ENCODE measurements around the gene CEP131. TPM values are rescaled to one million over a fixed set of nuclear protein-coding genes. Genes with fewer than 3 reads are reported as not detected.
A peak's percentile ranks its signal among the peaks of the same experiment; 100 is the strongest.

The CEP131 gene
- total and polyA plus RNA-seq, 3 experiments from 2014 or later, result 6.5 to 13.3 (median 13.2) TPM

- POLR2A ChIA-PET, result interaction anchor here (0.6 kb wide), 1 partner anchor 16 kb away, joined by 5 read pairs; no protein-coding TSS in a partner anchor
- DNase-seq, result no peak
- H3K27ac Mint-ChIP-seq, result peak overlapping the region in 1 of 8 donors; percentile 79
- H3K36me3 Mint-ChIP-seq, result peaks cover 0 to 4% (median 0%) of the 10 kb centered on the region in 3 donors
- no peaks in the 10 kb centered on the region for H3K27me3 Mint-ChIP-seq
- H3K9me3 Mint-ChIP-seq, result no peaks in the 10 kb centered on the region
- Histone ChIP-seq H3K4me1 (ENCODE audit: insufficient read depth, low read length) (no peaks in the 10 kb centered on the region), H3K9me3 (ENCODE audit: low read length) (no peaks in the 10 kb centered on the region), H3K4me3 (ENCODE audit: low read length) (no peak overlapping the region), H3K27ac (ENCODE audit: low read depth, low read length) (no peak overlapping the region), H3K27me3 (ENCODE audit: insufficient read depth, low read length, poor library complexity, severe bottlenecking) (no peaks in the 10 kb centered on the region), H3K36me3 (ENCODE audit: insufficient read depth, low read length) (no peaks in the 10 kb centered on the region)
- H3K4me1 Mint-ChIP-seq, result no peaks in the 10 kb centered on the region
- CTCF ChIA-PET, result no interaction called here
- H3K4me3 Mint-ChIP-seq, result no peak overlapping the region
These were observed 11.9 kb downstream of the CEP131 start for GRCh38 chr17:81210868-81211267.

- no peak for DNase-seq
- H3K27ac ChIP-seq (ENCODE audit: low read depth, low read length), result no peak overlapping the region
- POLR2A ChIA-PET, result interaction anchor here (0.6 kb wide), 1 partner anchor 16 kb away, joined by 5 read pairs; no protein-coding TSS in a partner anchor
- Mint-ChIP-seq H3K27me3 (no peaks in the 10 kb centered on the region), H3K4me3 (no peak overlapping the region), H3K4me1 (no peaks in the 10 kb centered on the region), H3K9me3 (no peaks in the 10 kb centered on the region), H3K27ac (peak overlapping the region in 1 of 8 donors; percentile 24), H3K36me3 (peaks cover 0 to 4% (median 0%) of the 10 kb centered on the region in 3 donors)
- H3K4me1 ChIP-seq (ENCODE audit: insufficient read depth, low read length), result no peaks in the 10 kb centered on the region
- H3K36me3 ChIP-seq (ENCODE audit: insufficient read depth, low read length), result no peaks in the 10 kb centered on the region
- H3K4me3 ChIP-seq (ENCODE audit: low read length), result no peak overlapping the region
- H3K9me3 ChIP-seq (ENCODE audit: low read length), result no peaks in the 10 kb centered on the region
- CTCF ChIA-PET, result no interaction called here
- no peaks in the 10 kb centered on the region for H3K27me3 ChIP-seq (ENCODE audit: insufficient read depth, low read length, poor library complexity, severe bottlenecking)
These were observed 12.3 kb downstream of the CEP131 start for GRCh38 chr17:81210466-81210865.

DNA sequence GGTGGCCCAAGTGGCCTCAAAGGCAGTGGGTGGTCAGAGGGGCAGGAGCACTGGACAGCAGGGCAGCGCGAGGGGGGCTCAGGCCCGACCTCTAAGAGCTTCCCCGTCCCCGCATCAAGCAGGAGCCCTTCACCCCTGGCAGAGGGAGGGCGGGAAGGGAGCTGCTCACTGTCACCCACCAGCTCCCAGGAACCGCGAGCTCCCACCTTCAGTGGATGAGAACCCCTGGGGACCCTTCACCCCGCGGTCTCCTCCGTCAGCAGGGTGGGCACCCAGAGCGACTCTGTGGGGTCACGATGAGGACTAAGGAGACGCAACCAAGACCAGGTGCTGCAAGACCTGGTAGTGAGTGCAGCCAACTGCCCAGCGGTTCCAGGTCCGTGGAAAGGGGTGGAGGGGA is 13.6 kb downstream of the CEP131 start:
- no peak overlapping the region for H3K27ac Mint-ChIP-seq
- ChIA-PET CTCF (no interaction called here), POLR2A (no interaction called here)
- Histone ChIP-seq H3K4me1 (ENCODE audit: insufficient read depth, low read length) (no peaks in the 10 kb centered on the region), H3K4me3 (ENCODE audit: low read length) (no peak overlapping the region), H3K27me3 (ENCODE audit: insufficient read depth, low read length, poor library complexity, severe bottlenecking) (no peaks in the 10 kb centered on the region), H3K36me3 (ENCODE audit: insufficient read depth, low read length) (no peaks in the 10 kb centered on the region), H3K9me3 (ENCODE audit: low read length) (no peaks in the 10 kb centered on the region), H3K27ac (ENCODE audit: low read depth, low read length) (no peak overlapping the region)
- no peaks in the 10 kb centered on the region for H3K9me3 Mint-ChIP-seq
- H3K36me3 Mint-ChIP-seq, result peaks cover 0 to 7% (median 0%) of the 10 kb centered on the region in 3 donors
- no peaks in the 10 kb centered on the region for H3K4me1 Mint-ChIP-seq
- no peak for DNase-seq
- H3K4me3 Mint-ChIP-seq, result no peak overlapping the region
- H3K27me3 Mint-ChIP-seq, result no peaks in the 10 kb centered on the region

GRCh38 chr17:81208651-81209050 is 14.1 kb downstream of the CEP131 start:
- ChIA-PET CTCF (no interaction called here), POLR2A (no interaction called here)
- no peaks in the 10 kb centered on the region for H3K36me3 ChIP-seq (ENCODE audit: insufficient read depth, low read length)
- H3K27me3 Mint-ChIP-seq, result no peaks in the 10 kb centered on the region
- H3K36me3 Mint-ChIP-seq, result peaks cover 0 to 7% (median 0%) of the 10 kb centered on the region in 3 donors
- H3K4me1 ChIP-seq (ENCODE audit: insufficient read depth, low read length), result no peaks in the 10 kb centered on the region
- H3K4me1 Mint-ChIP-seq, result no peaks in the 10 kb centered on the region
- H3K9me3 ChIP-seq (ENCODE audit: low read length), result no peaks in the 10 kb centered on the region
- H3K27ac ChIP-seq (ENCODE audit: low read depth, low read length), result no peak overlapping the region
- H3K4me3 ChIP-seq (ENCODE audit: low read length), result no peak overlapping the region
- DNase-seq, result no peak
- no peak overlapping the region for H3K4me3 Mint-ChIP-seq
- H3K27me3 ChIP-seq (ENCODE audit: insufficient read depth, low read length, poor library complexity, severe bottlenecking), result no peaks in the 10 kb centered on the region
- no peaks in the 10 kb centered on the region for H3K9me3 Mint-ChIP-seq
- no peak overlapping the region for H3K27ac Mint-ChIP-seq

GRCh38 chr17:81207610-81208581 is 14.9 kb downstream of the CEP131 start:
- Histone ChIP-seq H3K9me3 (ENCODE audit: low read length) (no peaks in the 10 kb centered on the region), H3K4me3 (ENCODE audit: low read length) (no peak overlapping the region), H3K27me3 (ENCODE audit: insufficient read depth, low read length, poor library complexity, severe bottlenecking) (no peaks in the 10 kb centered on the region), H3K36me3 (ENCODE audit: insufficient read depth, low read length) (no peaks in the 10 kb centered on the region), H3K4me1 (ENCODE audit: insufficient read depth, low read length) (no peaks in the 10 kb centered on the region), H3K27ac (ENCODE audit: low read depth, low read length) (no peak overlapping the region)
- POLR2A ChIA-PET, result no interaction called here
- no peak for DNase-seq
- H3K27me3 Mint-ChIP-seq, result no peaks in the 10 kb centered on the region
- peaks cover 0 to 10% (median 0%) of the 10 kb centered on the region in 3 donors for H3K36me3 Mint-ChIP-seq
- H3K4me3 Mint-ChIP-seq, result no peak overlapping the region
- peak overlapping the region in 1 of 8 donors; percentile 4 for H3K27ac Mint-ChIP-seq
- H3K9me3 Mint-ChIP-seq, result no peaks in the 10 kb centered on the region
- no peaks in the 10 kb centered on the region for H3K4me1 Mint-ChIP-seq
- CTCF ChIA-PET, result no interaction called here

DNA sequence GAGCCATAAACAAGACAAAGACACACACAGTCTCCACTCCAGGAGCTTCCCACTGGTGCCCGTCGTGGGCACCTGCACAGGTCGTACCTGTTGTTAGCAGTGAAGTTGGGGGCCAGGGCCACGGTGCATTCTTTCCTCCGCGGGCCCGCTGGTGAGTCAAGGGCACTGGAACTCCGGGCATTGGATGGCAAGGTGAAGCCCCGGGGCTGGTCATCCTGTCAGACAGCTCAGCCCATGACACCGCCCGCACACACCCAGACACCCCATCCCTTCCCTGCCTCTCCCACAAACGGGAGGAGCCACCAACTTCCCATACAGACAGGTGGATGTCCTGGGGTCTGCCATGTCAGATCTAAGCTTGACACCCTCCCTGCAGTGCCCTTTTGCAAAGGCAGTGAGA is 16.1 kb downstream of the CEP131 start:
- Mint-ChIP-seq H3K27ac (peak overlapping the region in 1 of 8 donors; percentile 57), H3K4me1 (no peaks in the 10 kb centered on the region), H3K9me3 (no peaks in the 10 kb centered on the region), H3K4me3 (no peak overlapping the region), H3K36me3 (peaks cover 0 to 10% (median 0%) of the 10 kb centered on the region in 3 donors), H3K27me3 (no peaks in the 10 kb centered on the region)
- ChIA-PET CTCF (no interaction called here), POLR2A (no interaction called here)
- Histone ChIP-seq H3K4me3 (ENCODE audit: low read length) (no peak overlapping the region), H3K4me1 (ENCODE audit: insufficient read depth, low read length) (no peaks in the 10 kb centered on the region), H3K36me3 (ENCODE audit: insufficient read depth, low read length) (no peaks in the 10 kb centered on the region), H3K27me3 (ENCODE audit: insufficient read depth, low read length, poor library complexity, severe bottlenecking) (no peaks in the 10 kb centered on the region), H3K9me3 (ENCODE audit: low read length) (no peaks in the 10 kb centered on the region), H3K27ac (ENCODE audit: low read depth, low read length) (no peak overlapping the region)
- DNase-seq, result no peak

DNA sequence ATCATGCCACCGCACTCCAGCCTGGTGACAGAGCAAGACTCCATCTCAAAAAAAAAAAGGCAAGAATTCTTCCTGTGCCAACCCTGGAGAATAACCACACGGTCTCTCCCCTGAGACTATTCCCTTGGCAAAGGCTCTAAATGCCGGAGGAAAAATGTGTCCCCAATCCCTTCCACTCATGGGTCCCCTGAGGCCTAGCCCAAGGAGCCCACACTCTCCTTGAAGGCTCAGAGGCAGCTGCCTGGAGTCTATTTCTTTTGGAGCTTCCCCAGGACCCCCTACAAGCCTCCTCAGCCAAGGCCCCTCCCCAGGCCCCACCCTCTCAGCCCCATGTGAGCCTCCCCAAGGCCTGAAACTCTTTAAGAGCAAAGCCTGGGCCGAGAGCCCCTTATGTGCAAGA is 16.6 kb downstream of the CEP131 start:
- ChIA-PET POLR2A (no interaction called here), CTCF (interaction anchor here (1.5 kb wide), 1 partner anchor 17 kb away, joined by 3 read pairs; no protein-coding TSS in a partner anchor)
- no peaks in the 10 kb centered on the region for H3K27me3 ChIP-seq (ENCODE audit: insufficient read depth, low read length, poor library complexity, severe bottlenecking)
- H3K36me3 ChIP-seq (ENCODE audit: insufficient read depth, low read length), result no peaks in the 10 kb centered on the region
- no peak overlapping the region for H3K27ac ChIP-seq (ENCODE audit: low read depth, low read length)
- peaks cover 0 to 11% (median 0%) of the 10 kb centered on the region in 3 donors for H3K36me3 Mint-ChIP-seq
- H3K9me3 ChIP-seq (ENCODE audit: low read length), result no peaks in the 10 kb centered on the region
- no peak overlapping the region for H3K4me3 ChIP-seq (ENCODE audit: low read length)
- no peaks in the 10 kb centered on the region for H3K9me3 Mint-ChIP-seq
- H3K27me3 Mint-ChIP-seq, result no peaks in the 10 kb centered on the region
- no peak for DNase-seq
- peak overlapping the region in 1 of 8 donors; percentile 47 for H3K27ac Mint-ChIP-seq
- no peaks in the 10 kb centered on the region for H3K4me1 ChIP-seq (ENCODE audit: insufficient read depth, low read length)
- H3K4me3 Mint-ChIP-seq, result no peak overlapping the region
- no peaks in the 10 kb centered on the region for H3K4me1 Mint-ChIP-seq

- no peak overlapping the region for H3K4me3 Mint-ChIP-seq
- no peak for DNase-seq
- H3K27me3 Mint-ChIP-seq, result no peaks in the 10 kb centered on the region
- Histone ChIP-seq H3K27me3 (ENCODE audit: insufficient read depth, low read length, poor library complexity, severe bottlenecking) (no peaks in the 10 kb centered on the region), H3K4me1 (ENCODE audit: insufficient read depth, low read length) (no peaks in the 10 kb centered on the region), H3K9me3 (ENCODE audit: low read length) (no peaks in the 10 kb centered on the region), H3K4me3 (ENCODE audit: low read length) (no peak overlapping the region), H3K36me3 (ENCODE audit: insufficient read depth, low read length) (no peaks in the 10 kb centered on the region), H3K27ac (ENCODE audit: low read depth, low read length) (no peak overlapping the region)
- no peaks in the 10 kb centered on the region for H3K4me1 Mint-ChIP-seq
- CTCF ChIA-PET, result interaction anchor here (1.5 kb wide), 1 partner anchor 16 kb away, joined by 3 read pairs; no protein-coding TSS in a partner anchor
- H3K9me3 Mint-ChIP-seq, result no peaks in the 10 kb centered on the region
- H3K27ac Mint-ChIP-seq, result no peak overlapping the region
- POLR2A ChIA-PET, result no interaction called here
- H3K36me3 Mint-ChIP-seq, result peaks cover 0 to 11% (median 4%) of the 10 kb centered on the region in 3 donors
These were observed 18.2 kb downstream of the CEP131 start for GRCh38 chr17:81204578-81204977.

Measured in CD8-positive, alpha-beta memory T cell (primary cell).